GM13977 (cell line): ENCODE measurements around the gene CACNA1E.

Source experiments
- DNase-seq: peaks from one replicate; pipeline ENCODE4 v3.0.0; 2012; ENCODE audit warnings: low spot score
- CTCF ChIP-seq: IDR thresholded peaks from 2 replicates; pipeline ENCODE4 v1.5.1; 2012; ENCODE audit warnings: mild to moderate bottlenecking, control low read depth; ENCODE audit not compliant: insufficient read depth; ENCODE audit errors: extremely low read depth, missing control alignments
- in situ Hi-C: fragments of 300-500 bp; cut with MboI; formaldehyde crosslinking; loops from one replicate; pipeline ENCODE4 v1.12.0; 2022; ENCODE audit warnings: low sequenced_read_pairs, low pct_unique_long_range_greater_than_20kb, mixed read lengths, inconsistent platforms; ENCODE audit not compliant: unreplicated experiment

CACNA1E gene

GRCh38 chr1:181656491-181656890 is 173.2 kb downstream of the CACNA1E start:
- no peak for DNase-seq
- TF ChIP-seq CTCF = no peak
- in situ Hi-C loops = no loop called here

GRCh38 chr1:181658581-181658980 is 175.3 kb downstream of the CACNA1E start:
- no peak for DNase-seq
- in situ Hi-C loops = no loop called here
- no peak for TF ChIP-seq CTCF

GRCh38 chr1:181659321-181659957 is 176.1 kb downstream of the CACNA1E start:
- TF ChIP-seq CTCF = no peak
- no peak for DNase-seq
- in situ Hi-C loops = no loop called here

- in situ Hi-C loops = no loop called here
- TF ChIP-seq CTCF = no peak
- DNase-seq = no peak
These were observed 177.3 kb downstream of the CACNA1E start for GRCh38 chr1:181660621-181661020.

GRCh38 chr1:181661569-181661968 is 178.3 kb downstream of the CACNA1E start:
- TF ChIP-seq CTCF = no peak
- in situ Hi-C loops = no loop called here
- DNase-seq = no peak

GRCh38 chr1:181662606-181663005 is 179.3 kb downstream of the CACNA1E start:
- no peak for TF ChIP-seq CTCF

More at GRCh38 chr1:181662606-181663005, 179.3 kb downstream of the CACNA1E start:
- DNase-seq = no peak
- in situ Hi-C loops = no loop called here
